HepG2 (cell line): Measurements from ENCODE around the gene UBE2N. TPM values are rescaled to one million over a fixed set of nuclear protein-coding genes. Genes with fewer than 3 reads are reported as not detected.

Experiments used
- ATAC-seq: fragments of 200-7000 bp; cut with Tn5 transposase; 3 replicates; pipeline ENCODE4 v1.9.1; 2020; ENCODE audit warnings: mild to moderate bottlenecking, moderate library complexity
- BruUV-seq: library from RNA; stranded (reverse); fragments of 400-500 nt; replicated peaks from 2 replicates; lab custom pipeline; 2021; lab: Mats Ljungman, UMichigan
- CTCF ChIA-PET: fragments of 300-600 bp; formaldehyde crosslinking; extraction: SDS; loops from one replicate; lab custom pipeline; 2021; ENCODE audit warnings: low total read pairs, inconsistent platforms, low intra/inter-chr PET ratio; lab: Yijun Ruan, JAX
- POLR2A ChIA-PET: fragments of 350-600 bp; sonication (Branson Sonifier 250); formaldehyde crosslinking; loops from one replicate; lab custom pipeline; 2020; ENCODE audit warnings: antibody characterized with exemption, inconsistent platforms; lab: Yijun Ruan, JAX
- DNase-seq: peaks from one replicate; pipeline ENCODE4 v3.0.0-alpha.2; 2015; ENCODE audit warnings: low spot score
- FAIRE-seq: peaks from 3 replicates; lab custom pipeline; 2011; peaks lifted over from hg19 to GRCh38; lab: Jason Lieb, UNC
- H2AFZ ChIP-seq: one replicate; pipeline ENCODE4 v1.6.1; 2011; ENCODE audit warnings: low read length, inconsistent platforms
- H3K27ac ChIP-seq: fragments of 300-600 bp; 3 replicates; pipeline ENCODE4 v1.8.0; 2011; ENCODE audit warnings: mixed run types, mild to moderate bottlenecking, mixed read lengths, low read length, inconsistent platforms; ENCODE audit not compliant: insufficient read depth; ENCODE audit errors: extremely low read length
- H3K27me3 ChIP-seq, 2 experiments: fragments of 200-600 bp in 1 of 2; 2 replicates in 1 of 2; 3 replicates in 1 of 2; pipeline versions ENCODE4 v1.6.0 to v1.8.0; 2011; ENCODE audit warnings: low read length in 2 of 2, mild to moderate bottlenecking in 2 of 2, moderate library complexity in 2 of 2, inconsistent platforms in 1 of 2; ENCODE audit not compliant: insufficient read depth in 2 of 2, control insufficient read depth in 1 of 2
- H3K36me3 ChIP-seq, 2 experiments: fragments of 200-600 bp in 1 of 2; replicated peaks in 1 of 2; 2 replicates in 1 of 2; 3 replicates in 1 of 2; pipeline versions ENCODE4 v1.5.1 to v1.8.0; 2011; ENCODE audit warnings: low read length in 2 of 2, inconsistent platforms in 1 of 2; ENCODE audit not compliant: insufficient read depth in 2 of 2, control insufficient read depth in 1 of 2
- H3K4me1 ChIP-seq: 2 replicates; pipeline ENCODE4 v1.5.1; 2012; ENCODE audit warnings: low read length, inconsistent platforms; ENCODE audit not compliant: insufficient read depth
- H3K4me2 ChIP-seq: 2 replicates; pipeline ENCODE4 v1.6.0; 2011; ENCODE audit warnings: low read depth, low read length, inconsistent platforms
- H3K4me3 ChIP-seq, 3 experiments: fragments of 200-600 bp in 1 of 3; sonication (generic), shearing (Covaris generic) in 1 of 3; replicated peaks in 1 of 3; 2 replicates each; pipeline ENCODE4 v1.5.1; 2011 to 2016; ENCODE audit warnings: low read length in 3 of 3, inconsistent platforms in 2 of 3, low read depth in 2 of 3, mild to moderate bottlenecking in 2 of 3, control low read depth in 1 of 3, mixed read lengths in 1 of 3; ENCODE audit not compliant: insufficient read depth in 1 of 3
- H3K79me2 ChIP-seq: one replicate; pipeline ENCODE4 v1.6.1; 2011; ENCODE audit warnings: low read length, inconsistent platforms; ENCODE audit not compliant: insufficient read depth
- H3K9ac ChIP-seq: 2 replicates; pipeline ENCODE4 v1.6.0; 2011; ENCODE audit warnings: mild to moderate bottlenecking, low read depth, low read length, inconsistent platforms; ENCODE audit not compliant: insufficient read depth
- H3K9me3 ChIP-seq: 2 replicates; pipeline ENCODE4 v1.5.1; 2012; ENCODE audit warnings: mild to moderate bottlenecking, low read length
- H4K20me1 ChIP-seq: 2 replicates; pipeline ENCODE4 v1.6.0; 2011; ENCODE audit warnings: inconsistent platforms, mild to moderate bottlenecking, low read length, moderate library complexity; ENCODE audit not compliant: insufficient read depth
- ATF7-NPFF ChIP-seq: sonication (generic); formaldehyde crosslinking; IDR thresholded peaks from 2 replicates; pipeline ENCODE4 v1.8.1; 2023; ENCODE audit warnings: mild to moderate bottlenecking, low read depth, missing genetic modification reagents, moderate library complexity
- FLYWCH1 ChIP-seq: sonication (generic); formaldehyde crosslinking; IDR thresholded peaks from 2 replicates; pipeline ENCODE4 v1.8.1; 2023; ENCODE audit warnings: mild to moderate bottlenecking, missing genetic modification reagents
- HOXA9 ChIP-seq: sonication (generic); formaldehyde crosslinking; IDR thresholded peaks from 2 replicates; pipeline ENCODE4 v1.8.1; 2022; ENCODE audit warnings: missing genetic modification reagents, mild to moderate bottlenecking, moderate library complexity, borderline replicate concordance
- PATZ1 ChIP-seq: sonication (generic); formaldehyde crosslinking; IDR thresholded peaks from 2 replicates; pipeline ENCODE4 v1.4.0; 2020; ENCODE audit warnings: missing genetic modification reagents
- SP140L ChIP-seq: sonication (generic); formaldehyde crosslinking; IDR thresholded peaks from 2 replicates; pipeline ENCODE4 v1.4.0; 2020; ENCODE audit warnings: missing genetic modification reagents, borderline replicate concordance
- ZBTB26 ChIP-seq: IDR thresholded peaks from 2 replicates; pipeline ENCODE4 v1.6.1; 2016; ENCODE audit warnings: missing compliant biosample characterization, missing genetic modification reagents, borderline replicate concordance
- ZKSCAN1 ChIP-seq: fragments of 150-350 bp; IDR thresholded peaks from 2 replicates; pipeline ENCODE4 v1.6.1; 2014; ENCODE audit warnings: low read length
- ZNF44 ChIP-seq: sonication (generic); formaldehyde crosslinking; IDR thresholded peaks from 2 replicates; pipeline ENCODE4 v1.5.1; 2020; ENCODE audit warnings: mild to moderate bottlenecking, missing genetic modification reagents
- ZNF605 ChIP-seq: sonication (generic); formaldehyde crosslinking; IDR thresholded peaks from 2 replicates; pipeline ENCODE4 v1.8.0; 2022; ENCODE audit warnings: mild to moderate bottlenecking, missing genetic modification reagents
- ZNF772 ChIP-seq: sonication (generic); formaldehyde crosslinking; IDR thresholded peaks from 2 replicates; pipeline ENCODE4 v1.5.0; 2020; ENCODE audit warnings: mild to moderate bottlenecking, missing genetic modification reagents
- WGBS: methylation state at CpG from one replicate; pipeline ENCODE4 v1.1.6; 2017; ENCODE audit warnings: low lambda C conversion rate; 5-methylcytosine and 5-hydroxymethylcytosine counted together
- in situ Hi-C: cut with HindIII; loops from 2 replicates; pipeline ENCODE4 v1.10.0; 2017; ENCODE audit warnings: low pct_unique_long_range_greater_than_20kb; ENCODE audit not compliant: extremely low pct_ligation_motif_present
- intact Hi-C: fragments of 100-400 bp; cut with micrococcal nuclease; formaldehyde crosslinking; loops from one replicate; pipeline ENCODE4 v1.10.0; 2022; ENCODE audit not compliant: unreplicated experiment
- polyA plus RNA-seq, 8 experiments: library from polyadenylated mRNA; depleted of rRNA in 3 of 8; stranded (reverse) in 7 of 8; unstranded in 1 of 8; fragments of >200 nt; fragmentation: Illumina TruSeq in 4 of 8; extraction: Trizol in 4 of 8; gene quantifications; 2 replicates each; pipeline versions ENCODE4 v1.2.1 to v1.2.3, GENCODE V29; 2011 to 2016; ENCODE audit warnings: low read depth in 4 of 8, missing spikeins in 1 of 8, mixed read lengths in 1 of 8; ENCODE audit not compliant: insufficient read depth in 1 of 8
- total RNA-seq, 5 experiments: library from RNA; depleted of rRNA; stranded (reverse); fragments of >200 nt; fragmentation: Illumina TruSeq; extraction: Trizol; gene quantifications; 2 replicates each; pipeline ENCODE4 v1.2.3, GENCODE V29; 2016; ENCODE audit warnings: low read depth in 1 of 5

The UBE2N gene
- total and polyA plus RNA-seq, 2 of the 13 experiments (the other 11 are each of a cell fraction or from before 2014, with no cell fraction given): 188 to 197 TPM

DNA sequence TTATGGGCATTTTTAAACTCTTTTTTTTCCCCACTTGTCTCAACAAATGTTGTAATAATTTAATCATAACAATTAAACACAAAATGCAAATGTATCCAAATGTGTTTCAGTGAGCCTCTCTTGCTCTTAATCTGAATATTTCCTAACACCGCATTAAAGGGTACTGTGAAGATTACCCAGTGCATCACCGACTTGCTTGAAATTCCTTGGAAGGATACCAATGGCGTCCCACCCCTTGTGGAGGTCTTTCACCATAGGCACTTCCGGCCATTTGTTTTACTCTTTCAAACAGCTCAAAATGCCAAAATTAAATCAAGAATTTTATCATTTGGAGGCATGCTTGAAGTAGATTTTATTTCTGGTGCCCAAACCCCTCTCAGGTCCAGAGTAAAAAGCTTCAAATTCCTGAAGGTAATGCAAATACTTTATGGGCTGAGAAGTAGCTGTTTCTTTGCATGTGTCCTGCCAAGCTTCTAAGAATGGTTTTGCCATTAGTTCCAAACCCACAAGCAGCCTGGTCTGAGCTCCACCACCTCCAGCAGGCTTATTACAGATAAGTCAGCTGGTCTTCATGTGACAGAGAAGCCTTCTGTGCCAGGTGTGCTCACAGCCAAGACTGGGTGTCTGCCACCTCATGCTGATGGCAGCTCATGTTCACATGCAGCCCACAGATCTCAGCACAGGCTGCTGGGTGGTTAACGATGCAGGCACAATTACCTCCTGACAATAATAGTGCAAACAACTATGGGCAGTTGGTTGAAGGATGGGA is 80.4 kb downstream of the UBE2N start:
- Histone ChIP-seq H3K27me3 (no peaks in the 10 kb centered on the region), H3K36me3 (no peaks in the 10 kb centered on the region), H3K79me2 (no peaks in the 10 kb centered on the region), H3K4me2 (no peak overlapping the region), H3K27ac (no peak overlapping the region), H4K20me1 (no peaks in the 10 kb centered on the region), H2AFZ (no peak overlapping the region), H3K9me3 (no peaks in the 10 kb centered on the region), H3K4me3 (no peak overlapping the region), H3K4me1 (0 out of 2 replicates have a peak, but pooled peaks cover 4% of the 10 kb centered on the region), H3K9ac (no peak overlapping the region)
- intact Hi-C loops: no loop called here
- FAIRE-seq: no peak
- no peak for ATAC-seq
- DNase-seq: no peak
- TF ChIP-seq HOXA9 (no peak), ZNF772 (CRISPR knock-in tag) (no peak), ZNF605 (CRISPR knock-in tag) (no peak), ZNF44 (no peak), ZKSCAN1 (no peak), ZBTB26 (CRISPR knock-in tag) (no peak), SP140L (no peak), FLYWCH1 (CRISPR knock-in tag) (no peak), PATZ1 (CRISPR knock-in tag) (no peak), ATF7-NPFF (no peak)
- POLR2A ChIA-PET: no interaction called here
- in situ Hi-C loops: no loop called here
- 85% methylated on average over 5 of the region's 5 CpGs for WGBS
- CTCF ChIA-PET: no interaction called here
- no TSS peak for BruUV-seq
